Activated CD8-positive, alpha-beta T cell treated with anti-CD3 and anti-CD28 coated beads for 36 hours (primary cell): Measurements from ENCODE around the gene SPSB2. TPM values are rescaled to one million over a fixed set of nuclear protein-coding genes. Genes with fewer than 3 reads are reported as not detected.

Experiments
- total RNA-seq, 2 experiments: library from RNA; stranded (reverse); gene quantifications; one replicate each; pipeline ENCODE4 v1.2.3, GENCODE V29; 2021

The SPSB2 gene
- total RNA-seq, 2 experiments from 2014 or later = 2.2 to 2.6 TPM

Other genes starting within 250 kb of the SPSB2 start
- gene LPAR5, start 237.3 kb downstream of the SPSB2 start, total RNA-seq = 1 to 10 TPM; 6.6 to 8.1 TPM
- 1 to 10 TPM; 1.3 to 2.0 TPM for gene ACRBP, start 225.9 kb downstream of the SPSB2 start, total RNA-seq
- 10 to 100 TPM; 16.6 to 16.7 TPM for gene ING4, start 210.2 kb downstream of the SPSB2 start, total RNA-seq
- gene ZNF384, start 183.9 kb downstream of the SPSB2 start, total RNA-seq = 10 to 100 TPM; 55.2 to 56.7 TPM
- gene PIANP, start 172.5 kb downstream of the SPSB2 start, total RNA-seq = not detected
- 10 to 100 TPM; 35.9 to 38.8 TPM for gene COPS7A, start 149.3 kb downstream of the SPSB2 start, total RNA-seq
- 100 to 1,000 TPM; 149 to 151 TPM for gene MLF2, start 120.2 kb downstream of the SPSB2 start, total RNA-seq
- gene PTMS, start 106.9 kb downstream of the SPSB2 start, total RNA-seq = 10 to 100 TPM; 78.6 TPM
- gene LAG3, start 100.8 kb downstream of the SPSB2 start, total RNA-seq = 100 to 1,000 TPM; 264 to 268 TPM
- 10 to 100 TPM; 11.1 to 14.1 TPM for gene CD4, start 83.8 kb downstream of the SPSB2 start, total RNA-seq
- gene GPR162, start 51.5 kb downstream of the SPSB2 start, total RNA-seq = 1 to 10 TPM; 2.0 to 2.1 TPM
- 1 to 10 TPM; 2.1 to 2.3 TPM for gene P3H3, start 44.9 kb downstream of the SPSB2 start, total RNA-seq
- gene GNB3, start 32.4 kb downstream of the SPSB2 start, total RNA-seq = 1 to 10 TPM in 1 of 2 experiments, under 1 TPM in 1; 0.50 to 1.1 TPM
- 10 to 100 TPM; 74.6 to 83.8 TPM for gene CDCA3, start 22.0 kb downstream of the SPSB2 start, total RNA-seq
- gene USP5, start 21.2 kb downstream of the SPSB2 start, total RNA-seq = 100 to 1,000 TPM; 109 to 112 TPM
- gene TPI1, start 5.8 kb downstream of the SPSB2 start, total RNA-seq = 1,000 to 10,000 TPM; 1,714 to 1,776 TPM
- gene LRRC23, start 31.5 kb upstream of the SPSB2 start, total RNA-seq = 1 to 10 TPM; 4.6 to 5.3 TPM
- 100 to 1,000 TPM; 315 to 330 TPM for gene ENO2, start 41.3 kb upstream of the SPSB2 start, total RNA-seq
- gene ATN1, start 54.7 kb upstream of the SPSB2 start, total RNA-seq = 10 to 100 TPM; 26.4 to 28.5 TPM
- not detected for gene RNU7-1, start 70.5 kb upstream of the SPSB2 start, total RNA-seq
- 100 to 1,000 TPM; 226 to 244 TPM for gene C12orf57, start 70.7 kb upstream of the SPSB2 start, total RNA-seq
- gene PTPN6, start 78.1 kb upstream of the SPSB2 start, total RNA-seq = 100 to 1,000 TPM; 485 to 489 TPM
- 100 to 1,000 TPM; 419 to 428 TPM for gene PHB2, start 97.4 kb upstream of the SPSB2 start, total RNA-seq
- gene EMG1, start 97.6 kb upstream of the SPSB2 start, total RNA-seq = 10 to 100 TPM; 88.6 to 97.8 TPM
- 10 to 100 TPM; 17.3 to 18.1 TPM for gene LPCAT3, start 145.2 kb upstream of the SPSB2 start, total RNA-seq
- gene C1S, start 187.4 kb upstream of the SPSB2 start, total RNA-seq = 1 to 10 TPM; 1.7 TPM
- gene C1R, start 219.1 kb upstream of the SPSB2 start, total RNA-seq = 1 to 10 TPM in 1 of 2 experiments, under 1 TPM in 1; 0.97 to 2.4 TPM
- 10 to 100 TPM; 10.5 to 11.8 TPM for gene C1RL, start 235.9 kb upstream of the SPSB2 start, total RNA-seq